DOHH2 (cell line): ENCODE measurements around the gene CES2.

ENCODE experiments used
- EZH2phosphoT487 ChIP-seq: fragments of 200-600 bp; sonication (generic); IDR thresholded peaks from 2 replicates; pipeline ENCODE4 v1.6.1; 2017; ENCODE audit warnings: borderline replicate concordance, mild to moderate bottlenecking, antibody characterized with exemption, low read length, moderate library complexity, mixed read lengths
- TF ChIP-seq, protein P1 (sequence below): fragments of 200-600 bp; sonication (generic); IDR thresholded peaks from one replicate; pipeline ENCODE4 v1.5.1; 2014; ENCODE audit warnings: antibody characterized with exemption, mild to moderate bottlenecking, low read depth, low read length; ENCODE audit not compliant: poor library complexity, severe bottlenecking

DNA sequence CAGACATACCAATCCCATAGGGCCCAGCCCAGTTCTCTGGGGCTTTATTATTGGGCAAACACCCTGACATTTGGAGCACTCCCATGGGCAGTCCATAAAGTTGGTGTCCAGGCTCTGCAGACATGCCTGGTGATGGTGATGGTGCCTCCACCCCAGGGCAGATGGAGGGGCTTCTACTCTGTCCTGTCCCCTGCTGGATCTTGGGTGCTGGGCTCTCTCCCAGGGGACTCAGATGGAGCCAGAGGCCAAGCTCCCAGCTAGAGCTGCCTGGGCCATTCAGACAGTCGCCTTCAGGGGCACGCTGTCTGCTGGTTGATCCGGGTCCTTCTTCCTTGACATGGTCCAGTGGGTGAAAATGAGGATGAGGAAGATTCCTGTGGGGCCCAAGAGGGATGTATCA is 27.2 kb upstream of the CES2 start:
- TF ChIP-seq, protein P1, sequence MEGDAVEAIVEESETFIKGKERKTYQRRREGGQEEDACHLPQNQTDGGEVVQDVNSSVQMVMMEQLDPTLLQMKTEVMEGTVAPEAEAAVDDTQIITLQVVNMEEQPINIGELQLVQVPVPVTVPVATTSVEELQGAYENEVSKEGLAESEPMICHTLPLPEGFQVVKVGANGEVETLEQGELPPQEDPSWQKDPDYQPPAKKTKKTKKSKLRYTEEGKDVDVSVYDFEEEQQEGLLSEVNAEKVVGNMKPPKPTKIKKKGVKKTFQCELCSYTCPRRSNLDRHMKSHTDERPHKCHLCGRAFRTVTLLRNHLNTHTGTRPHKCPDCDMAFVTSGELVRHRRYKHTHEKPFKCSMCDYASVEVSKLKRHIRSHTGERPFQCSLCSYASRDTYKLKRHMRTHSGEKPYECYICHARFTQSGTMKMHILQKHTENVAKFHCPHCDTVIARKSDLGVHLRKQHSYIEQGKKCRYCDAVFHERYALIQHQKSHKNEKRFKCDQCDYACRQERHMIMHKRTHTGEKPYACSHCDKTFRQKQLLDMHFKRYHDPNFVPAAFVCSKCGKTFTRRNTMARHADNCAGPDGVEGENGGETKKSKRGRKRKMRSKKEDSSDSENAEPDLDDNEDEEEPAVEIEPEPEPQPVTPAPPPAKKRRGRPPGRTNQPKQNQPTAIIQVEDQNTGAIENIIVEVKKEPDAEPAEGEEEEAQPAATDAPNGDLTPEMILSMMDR, result no peak
- TF ChIP-seq EZH2phosphoT487, result no peak
